Right atrium auricular region (tissue), 2 donors: ENCODE measurements around the gene ZNF407. TPM values are rescaled to one million over a fixed set of nuclear protein-coding genes. Genes with fewer than 3 reads are reported as not detected.

Source experiments
- DNase-seq: peaks from one replicate; pipeline ENCODE4 v3.0.0-alpha.2; 2019; ENCODE audit warnings: low spot score
- H3K27ac ChIP-seq, 2 donors: fragments of 200-600 bp; sonication (generic); 1 replicate in 1 of 2; 2 replicates in 1 of 2; pipeline ENCODE4 v1.5.1; 2016 to 2019
- H3K27me3 ChIP-seq, 2 donors: fragments of 200-600 bp; sonication (generic); one replicate each; pipeline versions ENCODE4 v1.5.1 to v1.6.0; 2017 to 2019
- H3K36me3 ChIP-seq: fragments of 200-600 bp; sonication (generic); one replicate; pipeline ENCODE4 v1.5.1; 2016
- H3K4me1 ChIP-seq, 2 donors: fragments of 200-600 bp; sonication (generic); one replicate each; pipeline versions ENCODE4 v1.5.1 to v1.6.0; 2017 to 2019
- H3K4me3 ChIP-seq, 2 donors: fragments of 200-600 bp; sonication (generic); 1 replicate in 1 of 2; 2 replicates in 1 of 2; pipeline ENCODE4 v1.5.1; 2017 to 2019; ENCODE audit warnings: mild to moderate bottlenecking in 1 of 2, moderate library complexity in 1 of 2
- H3K9me3 ChIP-seq, 2 donors: fragments of 200-600 bp; sonication (generic); one replicate each; pipeline ENCODE4 v1.5.1; 2019
- total RNA-seq, 2 donors: library from RNA; depleted of rRNA; stranded (reverse); fragments of >200 nt; gene quantifications; one replicate each; pipeline ENCODE4 v1.1.0, GENCODE V29; 2016
- TF ChIP-seq, protein P1 (sequence below), 2 donors: fragments of 200-600 bp; sonication (generic); IDR thresholded peaks; one replicate each; pipeline ENCODE4 v1.5.1; 2019; ENCODE audit warnings: antibody characterized with exemption in 2 of 2

ZNF407 gene, protein sequence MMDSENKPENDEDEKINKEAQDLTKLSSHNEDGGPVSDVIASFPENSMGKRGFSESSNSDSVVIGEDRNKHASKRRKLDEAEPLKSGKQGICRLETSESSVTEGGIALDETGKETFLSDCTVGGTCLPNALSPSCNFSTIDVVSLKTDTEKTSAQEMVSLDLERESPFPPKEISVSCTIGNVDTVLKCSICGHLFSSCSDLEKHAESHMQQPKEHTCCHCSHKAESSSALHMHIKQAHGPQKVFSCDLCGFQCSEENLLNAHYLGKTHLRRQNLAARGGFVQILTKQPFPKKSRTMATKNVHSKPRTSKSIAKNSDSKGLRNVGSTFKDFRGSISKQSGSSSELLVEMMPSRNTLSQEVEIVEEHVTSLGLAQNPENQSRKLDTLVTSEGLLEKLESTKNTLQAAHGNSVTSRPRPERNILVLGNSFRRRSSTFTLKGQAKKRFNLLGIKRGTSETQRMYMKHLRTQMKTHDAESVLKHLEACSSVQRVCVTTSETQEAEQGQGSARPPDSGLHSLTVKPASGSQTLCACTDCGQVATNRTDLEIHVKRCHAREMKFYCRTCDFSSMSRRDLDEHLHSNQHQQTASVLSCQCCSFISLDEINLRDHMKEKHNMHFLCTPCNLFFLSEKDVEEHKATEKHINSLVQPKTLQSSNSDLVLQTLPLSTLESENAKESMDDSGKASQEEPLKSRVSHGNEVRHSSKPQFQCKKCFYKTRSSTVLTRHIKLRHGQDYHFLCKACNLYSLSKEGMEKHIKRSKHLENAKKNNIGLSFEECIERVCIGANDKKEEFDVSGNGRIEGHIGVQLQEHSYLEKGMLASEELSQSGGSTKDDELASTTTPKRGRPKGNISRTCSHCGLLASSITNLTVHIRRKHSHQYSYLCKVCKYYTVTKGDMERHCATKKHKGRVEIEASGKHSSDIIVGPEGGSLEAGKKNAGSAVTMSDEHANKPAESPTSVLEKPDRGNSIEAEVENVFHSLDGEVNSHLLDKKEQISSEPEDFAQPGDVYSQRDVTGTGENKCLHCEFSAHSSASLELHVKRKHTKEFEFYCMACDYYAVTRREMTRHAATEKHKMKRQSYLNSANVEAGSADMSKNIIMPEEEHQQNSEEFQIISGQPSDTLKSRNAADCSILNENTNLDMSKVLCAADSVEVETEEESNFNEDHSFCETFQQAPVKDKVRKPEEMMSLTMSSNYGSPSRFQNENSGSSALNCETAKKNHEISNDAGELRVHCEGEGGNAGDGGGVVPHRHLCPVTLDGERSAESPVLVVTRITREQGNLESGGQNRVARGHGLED (N-terminal part only)
- 1 to 10 TPM; 7.8 to 8.7 TPM for total RNA-seq

DNA sequence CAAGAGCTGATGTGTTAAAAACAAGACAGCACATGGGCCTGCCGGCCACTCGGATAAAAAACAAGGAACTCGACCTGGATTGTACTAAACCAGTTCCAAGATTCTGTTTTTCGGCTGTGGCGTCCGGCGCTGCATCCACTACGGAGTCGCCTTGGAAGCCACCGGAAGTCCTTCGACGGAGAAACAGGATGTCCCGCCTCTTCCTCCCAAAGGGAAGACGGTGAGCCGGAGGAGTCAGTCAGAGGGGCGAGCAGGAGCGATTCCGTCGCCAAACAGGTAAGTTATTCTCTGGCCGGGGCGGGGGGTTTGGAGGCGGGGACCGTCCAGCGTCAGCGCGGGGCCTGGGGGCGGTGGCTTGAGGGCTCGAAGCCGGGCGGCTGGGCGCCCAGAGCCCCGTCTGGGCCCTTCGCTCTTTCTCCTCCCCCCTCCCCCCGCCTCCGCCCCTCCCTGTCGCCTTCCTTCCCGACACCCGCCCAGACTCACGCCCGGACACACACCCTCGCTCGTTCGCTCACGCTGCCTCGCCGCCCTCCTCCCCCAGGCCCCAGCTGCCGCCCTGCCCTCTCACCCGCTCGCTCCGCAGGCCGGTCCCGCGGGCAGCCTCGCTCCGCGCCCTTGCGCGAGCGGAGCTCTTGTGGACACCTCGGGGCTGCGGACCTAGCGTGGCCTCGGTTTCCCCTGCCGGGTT is at the start of gene ZNF407:
TSS of gene ZNF407 (plus strand) at position 209 of the 688 bp plus-strand sequence. CDS start 33,150 bp downstream, outside the sequence.
- Histone ChIP-seq H3K4me1 (peaks cover 0 to 48% of the 10 kb centered on the region in 2 donors), H3K36me3 (peaks cover 7% of the 10 kb centered on the region), H3K4me3 (peak within 1 kb of the TSS; percentile 92 to 98), H3K9me3 (no peaks in the 10 kb centered on the region), H3K27ac (peak within 1 kb of the TSS; percentile 98 to 100), H3K27me3 (no peaks in the 10 kb centered on the region)
- DNase-seq: peak; percentile 88
- TF ChIP-seq, protein P1, sequence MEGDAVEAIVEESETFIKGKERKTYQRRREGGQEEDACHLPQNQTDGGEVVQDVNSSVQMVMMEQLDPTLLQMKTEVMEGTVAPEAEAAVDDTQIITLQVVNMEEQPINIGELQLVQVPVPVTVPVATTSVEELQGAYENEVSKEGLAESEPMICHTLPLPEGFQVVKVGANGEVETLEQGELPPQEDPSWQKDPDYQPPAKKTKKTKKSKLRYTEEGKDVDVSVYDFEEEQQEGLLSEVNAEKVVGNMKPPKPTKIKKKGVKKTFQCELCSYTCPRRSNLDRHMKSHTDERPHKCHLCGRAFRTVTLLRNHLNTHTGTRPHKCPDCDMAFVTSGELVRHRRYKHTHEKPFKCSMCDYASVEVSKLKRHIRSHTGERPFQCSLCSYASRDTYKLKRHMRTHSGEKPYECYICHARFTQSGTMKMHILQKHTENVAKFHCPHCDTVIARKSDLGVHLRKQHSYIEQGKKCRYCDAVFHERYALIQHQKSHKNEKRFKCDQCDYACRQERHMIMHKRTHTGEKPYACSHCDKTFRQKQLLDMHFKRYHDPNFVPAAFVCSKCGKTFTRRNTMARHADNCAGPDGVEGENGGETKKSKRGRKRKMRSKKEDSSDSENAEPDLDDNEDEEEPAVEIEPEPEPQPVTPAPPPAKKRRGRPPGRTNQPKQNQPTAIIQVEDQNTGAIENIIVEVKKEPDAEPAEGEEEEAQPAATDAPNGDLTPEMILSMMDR (IDR thresholded peaks at IDR 0.05): no peak

DNA sequence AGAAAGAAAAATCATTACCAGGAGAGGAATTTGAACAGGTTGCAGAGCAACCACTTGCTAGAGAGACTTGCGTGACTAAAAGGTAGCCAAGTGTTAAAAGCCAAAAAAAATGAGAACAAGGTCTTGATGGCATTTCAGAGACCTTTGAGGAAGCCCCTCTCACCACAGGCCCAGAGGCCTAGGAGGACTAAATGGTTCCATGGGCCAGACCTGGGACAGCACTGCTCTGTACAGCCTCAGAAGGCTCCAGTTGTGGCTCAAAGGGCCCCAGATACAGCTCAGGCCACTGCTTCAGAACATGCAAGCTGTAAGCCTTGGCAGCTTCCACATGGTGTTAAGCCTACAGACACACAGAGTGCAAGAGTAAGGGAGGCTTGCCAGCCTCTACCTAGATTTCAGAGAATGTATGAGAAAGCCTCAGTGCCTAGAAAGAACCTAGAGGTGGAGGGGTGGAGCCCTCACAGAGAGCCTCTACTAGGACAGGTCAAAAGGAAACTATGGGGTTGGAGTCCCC is 48.0 kb upstream of the ZNF407 start:
- no peak overlapping the region for H3K27ac ChIP-seq
- no peak overlapping the region for H3K4me3 ChIP-seq
- H3K36me3 ChIP-seq: no peaks in the 10 kb centered on the region
- TF ChIP-seq, protein P1 (IDR thresholded peaks at IDR 0.05): no peak
- peaks cover 0 to 14% of the 10 kb centered on the region in 2 donors for H3K9me3 ChIP-seq
- DNase-seq: no peak
- H3K27me3 ChIP-seq: no peaks in the 10 kb centered on the region
- peaks cover 0 to 8% of the 10 kb centered on the region in 2 donors for H3K4me1 ChIP-seq

DNA sequence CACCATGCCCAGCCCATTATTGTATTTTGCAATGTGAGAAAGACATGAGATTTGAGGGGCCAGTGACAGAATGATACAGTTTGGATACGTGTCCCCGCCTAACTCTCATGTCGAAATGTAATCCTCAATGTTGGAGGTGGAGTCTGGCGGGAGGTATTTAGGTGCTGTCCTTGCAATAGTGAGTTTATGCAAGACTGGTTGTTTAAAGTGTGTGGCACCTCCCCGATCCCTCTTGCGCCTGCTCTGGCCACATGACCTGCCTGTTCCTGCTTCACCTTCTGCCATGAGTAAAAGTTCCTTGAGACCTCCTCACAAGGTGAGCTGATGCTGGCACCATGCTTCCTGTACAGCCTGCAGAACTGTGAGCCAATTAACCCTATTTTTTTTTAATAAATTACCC is 46.8 kb upstream of the ZNF407 start:
- no peaks in the 10 kb centered on the region for H3K36me3 ChIP-seq
- H3K4me1 ChIP-seq: peaks cover 0 to 8% of the 10 kb centered on the region in 2 donors
- H3K27ac ChIP-seq: no peak overlapping the region
- no peak overlapping the region for H3K4me3 ChIP-seq
- H3K9me3 ChIP-seq: peaks cover 0 to 14% of the 10 kb centered on the region in 2 donors
- H3K27me3 ChIP-seq: no peaks in the 10 kb centered on the region
- TF ChIP-seq, protein P1 (IDR thresholded peaks at IDR 0.05): no peak
- DNase-seq: no peak

DNA sequence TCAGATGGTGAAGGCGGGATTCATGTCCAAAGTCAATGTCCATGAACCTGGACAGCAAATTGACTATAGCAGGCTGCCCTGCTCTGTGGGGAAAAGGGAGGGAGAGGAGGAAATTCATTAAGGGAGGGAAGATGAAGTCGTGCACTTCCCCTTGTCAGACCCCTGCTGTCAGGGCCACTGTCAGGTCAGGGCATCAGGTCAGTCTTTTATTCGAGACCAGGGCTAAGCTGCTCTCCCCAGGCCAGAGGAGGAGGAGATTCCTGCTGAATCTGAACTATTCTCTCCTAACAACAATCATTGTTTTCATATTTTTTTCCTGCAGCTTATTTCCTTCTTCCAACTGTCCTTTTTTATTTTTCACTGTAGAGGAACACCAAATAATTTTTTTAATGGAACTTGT is 46.2 kb upstream of the ZNF407 start:
- Histone ChIP-seq H3K27me3 (no peaks in the 10 kb centered on the region), H3K4me1 (peaks cover 0 to 3% of the 10 kb centered on the region in 2 donors), H3K36me3 (no peaks in the 10 kb centered on the region), H3K27ac (no peak overlapping the region), H3K4me3 (no peak overlapping the region), H3K9me3 (peaks cover 0 to 14% of the 10 kb centered on the region in 2 donors)
- DNase-seq: no peak
- TF ChIP-seq, protein P1 (IDR thresholded peaks at IDR 0.05): no peak
